ENCODE data around the gene MCC.

Gene MCC

GRCh38 chr5:113039934-113040285 is 448.3 kb downstream of the MCC start:
- H3K4me3 ChIP-seq (ENCODE audit: low read length): no peak overlapping the region
- TF ChIP-seq CTCF (conservative IDR thresholded peaks at IDR 0.05; ENCODE audit: low read depth, low read length): no peak
- DNase-seq (ENCODE audit: low read depth): no peak

- DNase-seq (ENCODE audit: low read depth): no peak
- no peak for TF ChIP-seq CTCF (conservative IDR thresholded peaks at IDR 0.05; ENCODE audit: low read depth, low read length)
Observed at GRCh38 chr5:113039229-113039933, 448.9 kb downstream of the MCC start.

GRCh38 chr5:113038714-113039113 is 449.5 kb downstream of the MCC start:
- DNase-seq (ENCODE audit: low read depth): no peak
- no peak for TF ChIP-seq CTCF (conservative IDR thresholded peaks at IDR 0.05; ENCODE audit: low read depth, low read length)
- H3K4me3 ChIP-seq (ENCODE audit: low read length): no peak overlapping the region

More at GRCh38 chr5:113039229-113039933, 448.9 kb downstream of the MCC start:
- no peak overlapping the region for H3K4me3 ChIP-seq (ENCODE audit: low read length)

GRCh38 chr5:113038136-113038535 is 450.1 kb downstream of the MCC start:
- no peak for TF ChIP-seq CTCF (conservative IDR thresholded peaks at IDR 0.05; ENCODE audit: low read depth, low read length)
- no peak for DNase-seq (ENCODE audit: low read depth)
- no peak overlapping the region for H3K4me3 ChIP-seq (ENCODE audit: low read length)

- TF ChIP-seq CTCF (conservative IDR thresholded peaks at IDR 0.05; ENCODE audit: low read depth, low read length): no peak
- DNase-seq (ENCODE audit: low read depth): no peak
- no peak overlapping the region for H3K4me3 ChIP-seq (ENCODE audit: low read length)
Observed at GRCh38 chr5:113036826-113037225, 451.4 kb downstream of the MCC start.

- DNase-seq (ENCODE audit: low read depth): no peak
- TF ChIP-seq CTCF (conservative IDR thresholded peaks at IDR 0.05; ENCODE audit: low read depth, low read length): no peak
Observed at GRCh38 chr5:113036321-113036720, 451.9 kb downstream of the MCC start.

GRCh38 chr5:113035096-113035495 is 453.2 kb downstream of the MCC start:
- no peak for TF ChIP-seq CTCF (conservative IDR thresholded peaks at IDR 0.05; ENCODE audit: low read depth, low read length)
- H3K4me3 ChIP-seq (ENCODE audit: low read length): no peak overlapping the region
- no peak for DNase-seq (ENCODE audit: low read depth)

More at GRCh38 chr5:113036321-113036720, 451.9 kb downstream of the MCC start:
- no peak overlapping the region for H3K4me3 ChIP-seq (ENCODE audit: low read length)
